ENCODE measurements around the gene OSBPL8. TPM values are rescaled to one million over a fixed set of nuclear protein-coding genes. Genes with fewer than 3 reads are reported as not detected.
"Not testable (repeated sequence)": the region's sequence is repeated elsewhere in the genome, so short reads cannot be mapped to it uniquely, and the experiment has no call there.

OSBPL8 gene
- total RNA-seq, 3 donors from 2014 or later (not counting 1 experiment from before 2014, with no cell fraction given): 133 to 154 (median 138) TPM

DNA sequence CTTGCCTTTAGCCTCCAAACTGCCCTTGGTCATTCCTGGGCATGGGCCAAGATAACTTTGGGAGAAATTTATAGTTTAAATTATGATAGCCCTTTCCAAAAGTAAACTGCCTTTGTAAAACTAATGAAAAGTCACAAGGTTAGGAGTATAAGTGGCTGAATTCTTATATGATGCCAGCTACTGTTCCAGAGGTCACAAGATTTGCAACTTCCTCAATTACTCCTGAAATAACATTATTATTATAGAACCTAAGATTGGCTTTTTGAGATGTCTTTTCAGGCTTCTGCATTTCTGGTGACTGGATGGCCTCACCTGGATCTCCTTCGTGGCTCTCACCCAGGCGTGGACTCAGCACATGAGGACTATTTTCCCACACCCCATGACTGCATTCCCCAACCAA, 55.0 kb downstream of the OSBPL8 start:
- Histone ChIP-seq H3K27ac (ENCODE audit: low read length) (no peak overlapping the region), H3K9me3 (ENCODE audit: control insufficient read depth, insufficient read depth, low read length) (no peaks in the 10 kb centered on the region), H3K4me1 (ENCODE audit: control insufficient read depth, insufficient read depth, low read length) (no peaks in the 10 kb centered on the region), H3K36me3 (ENCODE audit: control insufficient read depth, insufficient read depth, low read length) (no peaks in the 10 kb centered on the region), H3K27me3 (ENCODE audit: control insufficient read depth, insufficient read depth, low read length) (no peaks in the 10 kb centered on the region), H3K4me3 (ENCODE audit: low read length) (no peak overlapping the region)
- H3K27ac Mint-ChIP-seq: no peak overlapping the region
- WGBS (ENCODE audit: insufficient coverage): 88% methylated on average over 2 of the region's 2 CpGs
- no peaks in the 10 kb centered on the region for H3K36me3 Mint-ChIP-seq
- intact Hi-C loops (cut with micrococcal nuclease): no loop called here
- no peaks in the 10 kb centered on the region for H3K9me3 Mint-ChIP-seq
- TF ChIP-seq, protein P1, sequence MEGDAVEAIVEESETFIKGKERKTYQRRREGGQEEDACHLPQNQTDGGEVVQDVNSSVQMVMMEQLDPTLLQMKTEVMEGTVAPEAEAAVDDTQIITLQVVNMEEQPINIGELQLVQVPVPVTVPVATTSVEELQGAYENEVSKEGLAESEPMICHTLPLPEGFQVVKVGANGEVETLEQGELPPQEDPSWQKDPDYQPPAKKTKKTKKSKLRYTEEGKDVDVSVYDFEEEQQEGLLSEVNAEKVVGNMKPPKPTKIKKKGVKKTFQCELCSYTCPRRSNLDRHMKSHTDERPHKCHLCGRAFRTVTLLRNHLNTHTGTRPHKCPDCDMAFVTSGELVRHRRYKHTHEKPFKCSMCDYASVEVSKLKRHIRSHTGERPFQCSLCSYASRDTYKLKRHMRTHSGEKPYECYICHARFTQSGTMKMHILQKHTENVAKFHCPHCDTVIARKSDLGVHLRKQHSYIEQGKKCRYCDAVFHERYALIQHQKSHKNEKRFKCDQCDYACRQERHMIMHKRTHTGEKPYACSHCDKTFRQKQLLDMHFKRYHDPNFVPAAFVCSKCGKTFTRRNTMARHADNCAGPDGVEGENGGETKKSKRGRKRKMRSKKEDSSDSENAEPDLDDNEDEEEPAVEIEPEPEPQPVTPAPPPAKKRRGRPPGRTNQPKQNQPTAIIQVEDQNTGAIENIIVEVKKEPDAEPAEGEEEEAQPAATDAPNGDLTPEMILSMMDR (IDR thresholded peaks at IDR 0.05): no peak
- ATAC-seq: no peak
- no peak for DNase-seq
- H3K27me3 Mint-ChIP-seq (ENCODE audit: low read depth in 2 of 2): no peaks in the 10 kb centered on the region
- peaks cover 51 to 52% of the 10 kb centered on the region in 2 donors for H3K4me1 Mint-ChIP-seq
- no peak overlapping the region for H3K4me3 Mint-ChIP-seq

DNA sequence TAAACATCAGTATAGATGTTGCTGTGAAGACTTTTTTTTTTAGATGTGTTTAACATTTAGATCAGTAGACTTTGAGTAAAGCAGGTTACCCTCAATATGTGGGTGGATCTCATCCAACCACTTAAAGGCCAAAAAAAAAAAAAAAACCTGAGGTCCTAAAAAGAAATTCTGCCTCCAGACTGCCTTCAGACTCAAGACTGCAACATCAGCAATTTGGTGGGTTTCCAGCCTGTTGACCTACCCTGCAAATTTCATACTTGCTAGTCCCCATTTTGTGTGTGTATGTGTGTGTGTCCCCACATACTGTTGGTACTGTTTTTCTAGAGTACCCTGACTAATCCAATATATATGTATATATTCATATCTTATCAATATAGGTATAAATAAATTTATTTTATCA, 55.6 kb downstream of the OSBPL8 start:
- Mint-ChIP-seq H3K4me3 (no peak overlapping the region), H3K27ac (no peak overlapping the region), H3K9me3 (no peaks in the 10 kb centered on the region), H3K4me1 (peaks cover 50 to 52% of the 10 kb centered on the region in 2 donors), H3K27me3 (ENCODE audit: low read depth in 2 of 2) (no peaks in the 10 kb centered on the region), H3K36me3 (no peaks in the 10 kb centered on the region)
- Histone ChIP-seq H3K27me3 (ENCODE audit: control insufficient read depth, insufficient read depth, low read length) (no peaks in the 10 kb centered on the region), H3K4me1 (ENCODE audit: control insufficient read depth, insufficient read depth, low read length) (no peaks in the 10 kb centered on the region), H3K9me3 (ENCODE audit: control insufficient read depth, insufficient read depth, low read length) (no peaks in the 10 kb centered on the region), H3K4me3 (ENCODE audit: low read length) (no peak overlapping the region), H3K27ac (ENCODE audit: low read length) (no peak overlapping the region), H3K36me3 (ENCODE audit: control insufficient read depth, insufficient read depth, low read length) (no peaks in the 10 kb centered on the region)
- no peak for DNase-seq
- TF ChIP-seq, protein P1 (IDR thresholded peaks at IDR 0.05): no peak
- intact Hi-C loops (cut with micrococcal nuclease): no loop called here
- no peak for ATAC-seq

DNA sequence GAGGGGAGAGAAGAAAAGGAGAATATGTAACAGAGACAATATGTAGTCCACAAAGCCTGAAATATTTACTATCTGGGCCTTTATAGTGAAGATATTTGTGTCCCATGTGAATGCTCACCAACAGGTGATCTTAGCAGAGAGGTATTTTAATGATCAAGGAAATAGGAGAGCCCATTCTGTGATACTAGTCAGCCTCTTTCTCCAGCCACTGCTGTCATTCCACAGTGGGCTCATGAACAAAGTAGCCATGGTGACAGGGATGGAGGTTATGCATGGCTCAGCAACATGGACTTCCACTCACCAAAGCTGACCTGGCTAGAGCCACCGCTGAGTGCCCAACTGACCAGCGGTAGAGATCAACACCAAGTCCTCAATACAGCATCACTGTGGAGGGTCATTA, 58.2 kb downstream of the OSBPL8 start:
- no peaks in the 10 kb centered on the region for H3K27me3 ChIP-seq (ENCODE audit: control insufficient read depth, insufficient read depth, low read length)
- no peaks in the 10 kb centered on the region for H3K36me3 ChIP-seq (ENCODE audit: control insufficient read depth, insufficient read depth, low read length)
- H3K27ac ChIP-seq (ENCODE audit: low read length): no peak overlapping the region
- H3K9me3 ChIP-seq (ENCODE audit: control insufficient read depth, insufficient read depth, low read length): no peaks in the 10 kb centered on the region
- no peaks in the 10 kb centered on the region for H3K9me3 Mint-ChIP-seq
- ATAC-seq (no peak), DNase-seq (no peak)
- H3K36me3 Mint-ChIP-seq: no peaks in the 10 kb centered on the region
- H3K27ac Mint-ChIP-seq: no peak overlapping the region
- H3K27me3 Mint-ChIP-seq (ENCODE audit: low read depth in 2 of 2): no peaks in the 10 kb centered on the region
- intact Hi-C loops (cut with micrococcal nuclease): no loop called here
- H3K4me3 ChIP-seq (ENCODE audit: low read length): no peak overlapping the region
- no peak overlapping the region for H3K4me3 Mint-ChIP-seq
- TF ChIP-seq, protein P1 (IDR thresholded peaks at IDR 0.05): no peak
- 98% methylated on average over 2 of the region's 2 CpGs for WGBS (ENCODE audit: insufficient coverage)
- no peaks in the 10 kb centered on the region for H3K4me1 ChIP-seq (ENCODE audit: control insufficient read depth, insufficient read depth, low read length)
- peaks cover 49 to 51% of the 10 kb centered on the region in 2 donors for H3K4me1 Mint-ChIP-seq

DNA sequence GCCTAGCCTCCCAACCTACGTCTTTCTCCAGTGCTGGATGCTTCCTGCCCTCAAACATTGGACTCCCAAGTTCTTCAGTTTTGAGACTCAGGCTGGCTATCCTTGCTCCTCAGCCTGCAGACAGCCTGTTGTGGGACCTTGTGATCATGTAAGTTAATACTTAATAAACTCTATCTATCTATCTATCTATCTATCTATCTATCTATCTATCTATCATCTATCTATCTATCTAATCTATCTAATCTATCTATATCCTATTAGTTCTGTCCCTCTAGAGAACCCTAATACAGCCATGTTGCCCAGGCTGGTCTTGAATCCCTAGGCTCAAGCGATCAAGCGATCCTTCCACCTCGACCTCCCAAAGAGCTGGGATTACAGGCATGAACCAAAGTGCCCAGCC, 60.4 kb downstream of the OSBPL8 start:
- H3K27me3 ChIP-seq (ENCODE audit: control insufficient read depth, insufficient read depth, low read length); H3K4me3 ChIP-seq (ENCODE audit: low read length); H3K27ac ChIP-seq (ENCODE audit: low read length); H3K27me3 Mint-ChIP-seq (ENCODE audit: low read depth in 2 of 2); H3K27ac Mint-ChIP-seq; H3K9me3 Mint-ChIP-seq; intact Hi-C loops (cut with micrococcal nuclease); H3K4me3 Mint-ChIP-seq; H3K9me3 ChIP-seq (ENCODE audit: control insufficient read depth, insufficient read depth, low read length); H3K4me1 ChIP-seq (ENCODE audit: control insufficient read depth, insufficient read depth, low read length); H3K36me3 ChIP-seq (ENCODE audit: control insufficient read depth, insufficient read depth, low read length); ATAC-seq; H3K36me3 Mint-ChIP-seq; DNase-seq: not testable (repeated sequence)
- 95% methylated on average over 4 of the region's 4 CpGs for WGBS (ENCODE audit: insufficient coverage)
- peaks cover 50 to 52% of the 10 kb centered on the region in 2 donors for H3K4me1 Mint-ChIP-seq

All from natural killer cell (primary cell).